ENCODE results near the gene EMX2. TPM values are rescaled to one million over a fixed set of nuclear protein-coding genes. Genes with fewer than 3 reads are reported as not detected.

Gene EMX2
- total RNA-seq, 1 experiment from 2014 or later: not detected

- no peak for TF ChIP-seq ZBTB33 (IDR thresholded peaks at IDR 0.05; ENCODE audit: extremely low read depth, insufficient replicate concordance, low read length)
- TF ChIP-seq EZH2 (IDR thresholded peaks at IDR 0.05): no peak
- TF ChIP-seq TCF7L2 (IDR thresholded peaks at IDR 0.05; ENCODE audit: borderline replicate concordance, extremely low read depth, insufficient read depth, insufficient read length): no peak
- TF ChIP-seq SIN3A (IDR thresholded peaks at IDR 0.05; ENCODE audit: low read depth): no peak
- TF ChIP-seq REST (IDR thresholded peaks at IDR 0.05; ENCODE audit: low read depth): no peak
- no peak for TF ChIP-seq ATF3 (IDR thresholded peaks at IDR 0.05)
- TF ChIP-seq EGR1 (IDR thresholded peaks at IDR 0.05; ENCODE audit: low read depth): no peak
- TF ChIP-seq FOSL1 (IDR thresholded peaks at IDR 0.05; ENCODE audit: low read depth): no peak
- no peak for TF ChIP-seq CEBPB (IDR thresholded peaks at IDR 0.05; ENCODE audit: low read depth)
- no peak for TF ChIP-seq MAX (IDR thresholded peaks at IDR 0.05)
- TF ChIP-seq EZH2phosphoT487 (IDR thresholded peaks at IDR 0.05; ENCODE audit: borderline replicate concordance): no peak
- no peak for TF ChIP-seq ZNF274 (IDR thresholded peaks at IDR 0.05; ENCODE audit: low read depth, low read length)
- TF ChIP-seq SP1 (IDR thresholded peaks at IDR 0.05; ENCODE audit: low read depth): no peak
- Histone ChIP-seq H3K79me2 (ENCODE audit: insufficient read depth, low read length) (no peaks in the 10 kb centered on the region), H3K4me3 (replicated peaks in 1 of 2; ENCODE audit: low read depth in 1 of 2, low read length in 2 of 2) (no peak overlapping the region), H3K9ac (ENCODE audit: low read length) (no peak overlapping the region), H3K27ac (ENCODE audit: low read depth, low read length) (no peak overlapping the region), H3K27me3 (ENCODE audit: insufficient read depth, low read length) (no peaks in the 10 kb centered on the region), H3K4me1 (ENCODE audit: control insufficient read depth in 1 of 2, insufficient read depth in 2 of 2, low read length in 2 of 2) (peaks cover 0 to 6% of the 10 kb centered on the region in 2 experiments; a peak in 1 of 4 replicates), H3K36me3 (ENCODE audit: control insufficient read depth in 1 of 2, insufficient read depth in 2 of 2, low read length in 2 of 2) (no peaks in the 10 kb centered on the region), H4K20me1 (ENCODE audit: insufficient read depth) (no peaks in the 10 kb centered on the region), H2AFZ (ENCODE audit: low read depth, low read length, poor library complexity, severe bottlenecking) (no peak overlapping the region), H3K9me3 (ENCODE audit: control insufficient read depth in 1 of 2, insufficient read depth in 1 of 2, low read depth in 1 of 2, low read length in 2 of 2) (no peaks in the 10 kb centered on the region), H3K4me2 (ENCODE audit: low read length) (no peak overlapping the region), H3K9me2 (ENCODE audit: insufficient read depth) (no peaks in the 10 kb centered on the region)
- ATAC-seq (no peak), DNase-seq (ENCODE audit: low read depth, low spot score) (no peak)
- CTCF ChIA-PET: no interaction called here
- intact Hi-C loops (cut with micrococcal nuclease): no loop called here
- no TSS peak for BruUV-seq (replicated peaks)
- POLR2A ChIA-PET: no interaction called here
- RAD21 ChIA-PET (ENCODE audit: low non-redundant PET in 1 of 2, low total read pairs in 2 of 2, uncharacterized antibody in 2 of 2, unreplicated experiment in 2 of 2): no interaction called here
These were observed 1.7 kb upstream of the EMX2 start for GRCh38 chr10:117540640-117541404.
